DMS153 treated with DMSO at 0.1 percent for 48 hours (cell line): ENCODE results near the gene CHURC1.
A peak's percentile ranks its signal among the peaks of the same experiment; 100 is the strongest.

ENCODE experiments used
- DNase-seq: peaks from one replicate; lab custom pipeline; 2025; ENCODE audit not compliant: unreplicated experiment; lab: John Stamatoyannopoulos, UW

CHURC1 gene

GRCh38 chr14:64937821-64938193, 23.6 kb downstream of the CHURC1 start:
- no peak for DNase-seq

DNA sequence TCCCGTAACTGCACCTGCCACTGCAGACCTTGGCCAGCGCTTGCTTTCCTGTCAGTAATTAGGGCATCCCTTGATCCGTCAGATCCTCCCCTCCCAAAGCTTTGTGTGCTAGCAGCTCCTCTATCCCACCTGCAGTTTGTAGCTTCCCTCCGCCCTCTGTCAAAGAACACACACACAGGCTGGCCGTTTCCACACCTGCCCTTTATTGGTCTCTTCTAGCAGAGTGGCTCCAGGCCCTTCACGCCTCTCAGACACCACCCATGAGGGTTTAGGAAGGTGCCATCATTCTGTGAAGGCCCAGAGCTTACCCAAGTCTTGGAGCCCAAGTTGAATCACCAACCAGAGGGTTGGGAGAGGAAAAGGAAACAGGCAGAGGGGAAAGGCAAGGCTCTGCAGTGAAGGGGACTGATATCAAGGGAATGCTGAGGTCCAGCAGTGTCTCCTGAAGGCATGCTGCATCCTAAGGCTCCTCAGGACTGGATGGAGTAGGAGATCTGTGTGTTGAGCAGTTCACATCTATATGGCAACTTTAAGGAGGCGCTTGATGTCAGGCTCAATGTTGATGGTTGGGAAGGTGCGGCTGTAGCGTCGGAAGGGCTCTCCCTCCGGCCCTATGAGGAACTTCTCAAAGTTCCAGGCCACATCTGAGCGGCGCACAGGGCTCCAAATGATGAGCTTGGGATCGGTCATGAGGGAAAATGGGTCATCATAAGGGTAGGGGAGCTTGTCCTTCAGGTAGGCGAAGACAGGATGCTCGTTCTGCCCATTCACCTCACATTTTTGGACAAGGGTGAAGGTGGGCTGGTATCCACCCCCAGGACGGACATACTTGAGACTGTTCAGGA, 24.9 kb downstream of the CHURC1 start:
- no peak for DNase-seq

- no peak for DNase-seq
Measured at GRCh38 chr14:64939817-64940190, 25.5 kb downstream of the CHURC1 start.

GRCh38 chr14:64940336-64940910, 26.2 kb downstream of the CHURC1 start:
- no peak for DNase-seq

DNA sequence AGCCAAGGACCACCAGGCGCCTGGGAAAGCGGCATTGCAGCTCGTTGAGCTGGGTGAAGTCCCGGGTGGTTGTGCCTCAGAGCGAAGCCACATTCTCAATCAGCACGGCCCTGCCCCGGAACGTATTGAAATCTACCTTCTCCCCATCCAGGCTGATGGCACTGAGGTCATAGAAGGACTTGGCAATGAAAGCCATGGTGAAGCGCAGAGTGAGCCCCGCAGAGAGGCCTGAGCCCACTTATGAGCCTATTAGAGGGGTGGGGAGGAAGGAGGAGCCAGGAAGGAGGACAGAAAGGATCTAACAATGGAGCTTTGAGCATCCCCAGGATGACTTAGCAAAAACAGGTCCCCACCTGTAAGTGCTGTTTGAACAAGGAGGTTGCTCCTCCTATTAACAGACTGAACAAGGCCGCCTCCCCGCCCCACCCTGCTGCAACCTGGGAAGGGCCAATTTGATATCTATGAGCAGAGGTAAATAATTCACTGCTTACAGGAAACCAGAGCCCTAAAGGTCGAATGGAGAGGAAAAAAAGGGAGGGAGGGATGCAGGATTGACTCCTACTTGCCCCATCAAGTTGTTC, 28.4 kb downstream of the CHURC1 start, which contains the start of gene GPX2:
Gene GPX2 (minus strand): TSS at position 215 of the 581 bp plus-strand sequence. CDS start 19 bp downstream, at position 196.
- peak; percentile 93 for DNase-seq

- DNase-seq = no peak
Measured at GRCh38 chr14:64943556-64943955, 29.3 kb downstream of the CHURC1 start.

DNA sequence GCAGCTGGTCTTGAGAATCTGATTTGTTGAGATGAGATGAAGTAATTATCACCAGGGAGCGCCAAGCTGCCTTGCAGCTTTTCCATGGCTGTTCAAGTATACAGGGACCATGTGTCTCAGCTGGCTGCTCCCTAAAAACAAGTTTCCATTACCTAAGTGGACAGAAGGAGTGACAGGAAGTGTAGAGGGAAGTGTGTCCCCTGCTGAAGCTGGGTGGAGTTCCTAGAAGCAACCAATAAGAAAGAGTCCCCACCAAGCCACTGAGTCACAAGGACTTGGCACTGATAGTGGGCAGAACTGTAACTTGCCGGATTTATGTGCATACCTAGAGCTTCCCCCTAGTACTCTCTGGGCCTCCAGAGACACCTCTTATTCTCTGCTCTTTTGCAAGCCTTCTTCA, 29.8 kb downstream of the CHURC1 start:
- no peak for DNase-seq

GRCh38 chr14:64944861-64945260, 30.6 kb downstream of the CHURC1 start:
- no peak for DNase-seq

DNA sequence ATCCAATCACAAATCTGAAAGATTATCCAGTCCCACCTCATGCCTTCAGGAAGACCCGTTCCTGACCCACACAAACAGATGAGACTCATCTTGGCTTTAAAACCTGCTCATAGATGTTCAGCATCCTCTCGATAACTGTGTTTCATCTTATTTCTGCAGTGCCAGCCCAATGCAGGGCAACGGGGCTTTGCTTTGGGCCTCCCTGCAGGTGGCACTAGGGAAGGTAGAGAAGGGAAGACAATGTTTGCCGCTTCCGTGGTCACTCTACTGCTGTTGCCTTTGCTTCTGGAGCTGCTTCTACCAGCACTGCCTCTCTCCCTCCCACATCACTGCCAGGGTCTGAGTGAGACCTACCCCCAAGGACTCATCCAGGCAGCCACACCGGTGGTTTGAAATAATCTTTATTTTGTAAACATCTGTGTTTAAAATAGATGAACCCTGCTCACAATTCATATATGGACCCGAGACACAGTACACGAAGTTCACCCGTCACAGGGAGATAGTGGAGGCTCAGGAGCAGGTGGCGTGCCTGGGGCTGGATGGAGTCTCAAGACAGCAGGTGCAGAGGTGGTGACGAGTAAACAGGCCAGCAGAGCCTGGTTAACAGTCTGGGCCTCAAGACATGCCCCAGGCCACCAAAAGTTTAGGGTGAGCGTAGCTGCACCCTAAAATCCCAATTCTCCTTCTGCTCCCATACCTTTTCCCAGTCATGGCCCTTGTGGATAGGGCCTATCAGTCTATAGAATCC, 31.4 kb downstream of the CHURC1 start:
- no peak for DNase-seq

- no peak for DNase-seq
Measured at GRCh38 chr14:64946310-64947045, 32.2 kb downstream of the CHURC1 start.

DNA sequence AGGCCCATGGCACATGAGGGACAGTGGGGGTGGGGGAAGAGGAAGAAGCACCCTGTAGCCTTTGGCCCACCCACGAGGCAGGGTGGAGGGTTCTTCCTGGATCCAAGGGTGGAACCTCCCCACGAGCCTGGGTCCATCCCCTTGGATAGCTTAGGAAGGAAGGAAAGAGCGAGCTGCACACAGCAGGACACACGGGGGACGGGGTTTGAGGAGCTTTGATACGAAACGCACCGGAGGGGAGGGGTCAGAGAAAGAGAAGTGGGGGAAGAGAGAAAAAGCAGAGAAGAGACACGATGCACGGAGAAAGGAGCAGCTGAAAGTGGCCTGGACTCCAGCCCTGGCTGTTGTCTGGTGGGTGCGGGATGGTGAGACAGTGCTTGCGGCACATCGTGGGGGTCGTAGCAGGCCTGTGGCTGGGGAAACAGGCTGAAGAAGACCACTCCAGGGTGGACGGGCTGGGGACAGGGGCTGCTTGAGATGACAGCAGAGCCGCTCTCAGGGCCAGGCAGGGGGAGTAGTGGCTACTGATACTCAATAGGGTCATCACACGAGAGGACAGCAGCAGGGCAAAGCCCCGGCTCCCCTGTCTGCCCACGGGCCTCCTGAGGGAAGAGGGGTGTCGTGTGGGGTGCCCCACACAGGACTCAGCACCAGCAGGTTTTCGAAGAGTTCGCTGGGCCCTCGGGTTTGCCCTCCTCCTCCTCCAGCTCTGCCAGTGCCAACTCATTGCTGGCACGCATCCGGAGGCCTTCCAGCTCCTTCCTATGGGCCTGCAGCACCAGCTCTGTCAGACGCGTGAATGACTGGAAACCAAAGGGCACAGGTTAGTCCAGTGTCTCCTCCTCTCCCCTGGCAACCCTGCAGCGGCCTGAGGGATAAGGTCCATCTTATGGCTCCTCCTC, 33.7 kb downstream of the CHURC1 start:
- DNase-seq = no peak

DNA sequence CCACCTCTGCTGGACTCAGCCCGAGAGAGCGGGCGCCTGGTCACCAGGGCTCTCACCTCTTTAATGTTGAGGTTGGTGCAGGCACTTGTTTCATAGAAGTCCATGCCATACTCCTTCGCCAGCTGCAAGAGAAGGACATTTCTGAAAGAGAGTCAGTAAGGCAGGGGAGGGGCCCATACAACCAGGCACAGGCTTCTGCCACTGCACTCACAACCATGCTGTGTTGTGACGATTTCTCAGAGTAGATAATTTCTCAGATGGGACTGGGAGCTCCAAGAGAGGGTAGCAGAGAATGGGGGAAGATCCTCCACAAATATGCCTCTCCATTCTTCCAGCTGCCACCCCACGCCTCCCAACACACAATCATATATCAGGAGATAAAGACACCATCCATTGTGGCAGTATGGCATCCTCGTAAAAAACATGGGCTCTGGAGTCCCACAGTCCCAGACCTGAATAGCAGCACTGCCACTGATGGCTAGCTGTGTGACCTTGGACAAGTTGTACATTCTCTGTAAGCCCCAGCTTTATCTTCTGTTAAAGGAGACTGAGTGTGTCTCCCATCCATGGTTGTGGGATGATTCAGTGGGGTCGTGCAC, 34.5 kb downstream of the CHURC1 start:
- DNase-seq = no peak

- no peak for DNase-seq
Measured at GRCh38 chr14:64950889-64951288, 36.6 kb downstream of the CHURC1 start.

DNA sequence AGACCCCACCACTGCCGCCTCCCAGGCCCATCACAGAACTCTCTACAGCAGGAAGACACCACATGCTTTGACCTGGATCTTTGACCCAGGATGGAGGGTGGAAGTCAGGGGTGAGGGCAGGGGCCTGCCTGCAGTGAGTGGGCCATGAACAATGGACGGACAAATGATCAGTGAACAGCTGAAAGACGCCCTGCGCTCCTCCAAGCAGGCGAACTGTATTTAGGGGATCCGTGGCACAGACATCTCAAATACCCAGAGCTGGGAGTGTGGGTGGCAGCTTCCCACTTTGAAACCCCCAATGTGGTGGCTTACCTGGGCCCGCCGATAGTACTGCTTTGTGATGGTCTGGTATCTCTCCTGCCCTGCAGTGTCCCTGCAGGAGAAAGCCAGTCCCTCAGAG, 37.0 kb downstream of the CHURC1 start:
- DNase-seq = no peak

DNA sequence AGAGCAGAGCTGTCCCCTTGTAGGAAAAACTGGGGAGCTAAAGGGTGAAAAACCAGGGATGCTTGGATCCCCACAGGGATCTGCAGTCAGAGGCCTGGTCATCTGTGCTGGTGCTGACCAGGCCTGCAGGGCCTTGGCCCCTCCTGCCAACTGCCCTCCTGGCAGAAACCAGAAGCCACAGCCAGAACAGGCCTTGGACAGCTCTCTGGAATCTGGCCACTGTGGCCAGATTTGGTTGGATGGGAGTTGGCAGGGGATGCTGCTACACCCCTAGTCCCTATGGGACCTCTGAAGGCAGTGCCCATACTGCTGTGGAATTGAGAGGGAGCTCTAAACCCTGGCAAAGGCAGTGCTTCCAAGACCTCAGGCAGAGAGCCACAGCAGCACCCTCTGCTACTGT, 37.5 kb downstream of the CHURC1 start:
- DNase-seq = no peak

DNA sequence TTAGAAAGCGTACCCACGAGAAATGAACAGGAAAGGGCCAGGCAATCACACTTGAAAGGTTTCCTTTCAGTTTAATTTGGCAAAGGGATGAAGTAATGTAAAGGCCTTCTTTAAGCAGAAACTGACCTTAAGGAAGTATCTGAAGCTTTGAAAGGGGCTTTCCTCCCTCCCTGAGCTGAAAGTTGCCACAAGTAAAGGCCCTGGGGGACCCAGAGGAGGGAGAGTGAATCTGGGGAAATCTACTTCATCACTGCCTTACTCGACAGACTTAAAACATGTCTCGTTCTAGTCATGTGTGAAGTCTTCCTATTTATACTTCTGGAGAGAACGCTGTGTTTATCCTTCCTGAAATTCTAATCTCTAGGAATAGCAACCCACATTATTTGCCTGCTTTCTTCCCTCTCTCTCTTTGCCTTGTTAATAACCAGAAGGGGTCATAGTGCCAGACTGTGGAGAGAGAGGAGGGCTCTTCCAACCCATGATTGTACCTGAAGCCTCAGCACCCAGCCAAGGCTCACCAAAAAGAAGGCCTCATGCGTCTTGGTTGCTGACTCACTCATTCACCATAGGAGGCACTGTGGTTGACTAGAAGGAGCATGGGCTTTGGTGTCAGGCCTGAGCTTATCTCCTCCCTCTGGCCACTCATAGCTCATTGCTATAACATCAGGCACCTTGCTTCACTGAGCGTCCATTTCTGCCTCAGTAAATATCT, 38.5 kb downstream of the CHURC1 start:
- DNase-seq = no peak

GRCh38 chr14:64953310-64953654, 39.0 kb downstream of the CHURC1 start:
- no peak for DNase-seq

- DNase-seq = no peak
Measured at GRCh38 chr14:64953661-64954060, 39.4 kb downstream of the CHURC1 start.
